NCI-H526 (cell line): ENCODE data around the gene L1TD1.
A peak's percentile ranks its signal among the peaks of the same experiment; 100 is the strongest.
"Not testable (repeated sequence)": the region's sequence is repeated elsewhere in the genome, so short reads cannot be mapped to it uniquely, and the experiment has no call there.

ENCODE experiments used
- DNase-seq, 2 experiments: peaks; one replicate each; lab custom pipeline; 2025; lab: John Stamatoyannopoulos, UW

L1TD1 gene

GRCh38 chr1:62194651-62195544 is at the start of gene L1TD1:
Gene L1TD1, plus strand, starts transcription at chr1:62194849. Its CDS starts 11,780 bp downstream, at chr1:62206629.
- no peak for DNase-seq

GRCh38 chr1:62159940-62160348 is 34.7 kb upstream of the L1TD1 start:
- no peak for DNase-seq

GRCh38 chr1:62161711-62162110 is 32.9 kb upstream of the L1TD1 start:
- DNase-seq: no peak

GRCh38 chr1:62170380-62170779 is 24.3 kb upstream of the L1TD1 start:
- DNase-seq: not testable (repeated sequence)

GRCh38 chr1:62175568-62176179 is 19.0 kb upstream of the L1TD1 start:
- DNase-seq: peak; percentile 13 to 68

- no peak for DNase-seq
These were observed 17.9 kb upstream of the L1TD1 start for GRCh38 chr1:62176597-62177312.

GRCh38 chr1:62177621-62178020 is 17.0 kb upstream of the L1TD1 start:
- no peak for DNase-seq

GRCh38 chr1:62178372-62178771 is 16.3 kb upstream of the L1TD1 start:
- no peak for DNase-seq

GRCh38 chr1:62180054-62180453 is 14.6 kb upstream of the L1TD1 start:
- not testable (repeated sequence) for DNase-seq

- DNase-seq: no peak
These were observed 14.0 kb upstream of the L1TD1 start for GRCh38 chr1:62180639-62181038.

GRCh38 chr1:62181532-62181931 is 13.1 kb upstream of the L1TD1 start:
- DNase-seq: no peak

GRCh38 chr1:62182157-62182556 is 12.5 kb upstream of the L1TD1 start:
- not testable (repeated sequence) for DNase-seq

- DNase-seq: not testable (repeated sequence)
These were observed 11.3 kb upstream of the L1TD1 start for GRCh38 chr1:62183164-62184020.

GRCh38 chr1:62184336-62184735 is 10.3 kb upstream of the L1TD1 start:
- DNase-seq: no peak

- DNase-seq: not testable (repeated sequence)
These were observed 9.4 kb upstream of the L1TD1 start for GRCh38 chr1:62185233-62185632.

- no peak for DNase-seq
These were observed 9.0 kb upstream of the L1TD1 start for GRCh38 chr1:62185677-62186076.

GRCh38 chr1:62187548-62187947 is 7.1 kb upstream of the L1TD1 start:
- DNase-seq: no peak

GRCh38 chr1:62188111-62188510 is 6.5 kb upstream of the L1TD1 start:
- DNase-seq: no peak

- no peak for DNase-seq
These were observed 1.5 kb downstream of the L1TD1 start for GRCh38 chr1:62196086-62196690.

GRCh38 chr1:62198069-62198780 is 3.6 kb downstream of the L1TD1 start:
- DNase-seq: no peak

- DNase-seq: no peak
These were observed 4.1 kb downstream of the L1TD1 start for GRCh38 chr1:62198781-62199125.
